ENCODE data around the gene CHSY3. TPM values are rescaled to one million over a fixed set of nuclear protein-coding genes. Genes with fewer than 3 reads are reported as not detected.

Gene CHSY3
- total RNA-seq, 1 donor from 2014 or later = 9.4 TPM

DNA sequence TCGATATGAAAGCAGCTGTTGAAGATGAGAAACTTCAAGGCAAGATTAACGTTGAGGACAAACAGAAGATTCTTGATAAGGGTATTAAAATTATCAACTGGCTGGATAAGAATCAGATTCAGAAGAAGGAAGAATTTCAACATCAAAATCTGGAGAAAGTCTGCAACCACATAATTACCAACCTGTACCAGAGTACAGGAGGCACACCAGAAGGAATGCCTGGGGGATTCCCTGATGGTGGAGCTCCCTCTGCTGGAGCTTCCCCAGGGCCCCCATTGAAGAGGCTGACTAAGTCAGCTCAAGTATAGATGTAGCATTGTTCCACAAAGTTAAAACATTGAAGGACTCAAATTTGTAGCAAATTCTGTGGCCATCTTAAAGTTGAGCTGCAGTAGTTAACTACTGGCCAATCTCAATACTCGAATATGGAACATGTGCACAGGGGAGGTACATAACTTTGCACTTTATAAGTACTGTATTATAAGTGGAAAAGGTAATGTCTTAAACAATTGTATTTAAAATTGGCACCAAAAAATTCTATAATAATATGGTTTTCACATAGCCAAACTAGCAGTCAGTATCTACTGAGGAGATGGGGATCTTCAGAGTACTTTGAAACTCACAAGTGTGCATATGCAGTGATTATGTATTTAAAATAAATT is 237.5 kb downstream of the CHSY3 start:
- Mint-ChIP-seq H3K36me3 (ENCODE audit: low read depth, unreplicated experiment) (no peaks in the 10 kb centered on the region), H3K4me3 (ENCODE audit: unreplicated experiment) (no peak overlapping the region), H3K27ac (ENCODE audit: unreplicated experiment) (no peak overlapping the region), H3K4me1 (ENCODE audit: low read depth, unreplicated experiment) (no peaks in the 10 kb centered on the region), H3K27me3 (ENCODE audit: low read depth, unreplicated experiment) (no peaks in the 10 kb centered on the region), H3K9me3 (ENCODE audit: unreplicated experiment) (no peaks in the 10 kb centered on the region)
- Histone ChIP-seq H3K36me3 (ENCODE audit: insufficient read depth, low read length) (no peaks in the 10 kb centered on the region), H3K27me3 (ENCODE audit: insufficient read depth, low read length) (no peaks in the 10 kb centered on the region), H3K9me3 (ENCODE audit: insufficient read depth, low read depth, low read length) (no peaks in the 10 kb centered on the region), H2AFZ (ENCODE audit: low read depth, low read length) (no peak overlapping the region), H3K4me3 (ENCODE audit: insufficient read depth, low read depth, low read length) (no peak overlapping the region), H3K4me2 (ENCODE audit: low read length) (no peak overlapping the region), H3K27ac (ENCODE audit: low read depth, low read length) (no peak overlapping the region), H4K20me1 (ENCODE audit: insufficient read depth, low read length) (no peaks in the 10 kb centered on the region), H3K9ac (ENCODE audit: low read length) (no peak overlapping the region), H3K79me2 (ENCODE audit: insufficient read depth, low read length) (no peaks in the 10 kb centered on the region), H3K4me1 (ENCODE audit: insufficient read depth, low read length) (peaks cover 6% of the 10 kb centered on the region)
- DNase-seq (ENCODE audit: low read depth) (no peak), FAIRE-seq (no peak)
- no peak for TF ChIP-seq EZH2 (IDR thresholded peaks at IDR 0.05; ENCODE audit: insufficient read depth, low read length)
- TF ChIP-seq, protein P1, sequence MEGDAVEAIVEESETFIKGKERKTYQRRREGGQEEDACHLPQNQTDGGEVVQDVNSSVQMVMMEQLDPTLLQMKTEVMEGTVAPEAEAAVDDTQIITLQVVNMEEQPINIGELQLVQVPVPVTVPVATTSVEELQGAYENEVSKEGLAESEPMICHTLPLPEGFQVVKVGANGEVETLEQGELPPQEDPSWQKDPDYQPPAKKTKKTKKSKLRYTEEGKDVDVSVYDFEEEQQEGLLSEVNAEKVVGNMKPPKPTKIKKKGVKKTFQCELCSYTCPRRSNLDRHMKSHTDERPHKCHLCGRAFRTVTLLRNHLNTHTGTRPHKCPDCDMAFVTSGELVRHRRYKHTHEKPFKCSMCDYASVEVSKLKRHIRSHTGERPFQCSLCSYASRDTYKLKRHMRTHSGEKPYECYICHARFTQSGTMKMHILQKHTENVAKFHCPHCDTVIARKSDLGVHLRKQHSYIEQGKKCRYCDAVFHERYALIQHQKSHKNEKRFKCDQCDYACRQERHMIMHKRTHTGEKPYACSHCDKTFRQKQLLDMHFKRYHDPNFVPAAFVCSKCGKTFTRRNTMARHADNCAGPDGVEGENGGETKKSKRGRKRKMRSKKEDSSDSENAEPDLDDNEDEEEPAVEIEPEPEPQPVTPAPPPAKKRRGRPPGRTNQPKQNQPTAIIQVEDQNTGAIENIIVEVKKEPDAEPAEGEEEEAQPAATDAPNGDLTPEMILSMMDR (IDR thresholded peaks at IDR 0.05; ENCODE audit: insufficient read depth, low read depth, low read length) = peak; percentile 57

DNA sequence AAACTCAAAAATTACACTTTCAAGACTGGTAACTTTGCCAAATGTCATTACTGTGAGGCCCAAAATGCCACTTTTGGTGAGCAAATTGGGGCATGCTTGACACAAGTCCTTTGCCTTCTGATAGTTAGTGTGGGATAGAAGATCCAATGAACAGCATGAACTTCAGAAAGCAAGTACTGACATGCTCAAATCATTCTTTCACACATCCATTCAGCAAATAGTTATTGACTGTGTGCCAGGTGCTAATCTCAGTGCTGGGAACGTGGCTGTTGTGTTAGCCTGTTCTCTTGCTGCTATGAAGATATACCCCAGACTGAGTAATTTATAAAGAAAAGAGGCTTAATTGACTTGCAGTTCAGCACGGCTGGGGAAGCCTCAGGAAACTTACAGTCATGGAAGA is 247.0 kb downstream of the CHSY3 start:
- Mint-ChIP-seq H3K27ac (ENCODE audit: unreplicated experiment) (no peak overlapping the region), H3K9me3 (ENCODE audit: unreplicated experiment) (peaks cover 3% of the 10 kb centered on the region), H3K4me3 (ENCODE audit: unreplicated experiment) (no peak overlapping the region), H3K36me3 (ENCODE audit: low read depth, unreplicated experiment) (peaks cover 2% of the 10 kb centered on the region), H3K4me1 (ENCODE audit: low read depth, unreplicated experiment) (no peaks in the 10 kb centered on the region), H3K27me3 (ENCODE audit: low read depth, unreplicated experiment) (no peaks in the 10 kb centered on the region)
- no peak overlapping the region for H3K4me3 ChIP-seq (ENCODE audit: insufficient read depth, low read depth, low read length)
- H2AFZ ChIP-seq (ENCODE audit: low read depth, low read length) = no peak overlapping the region
- FAIRE-seq (no peak), DNase-seq (ENCODE audit: low read depth) (no peak)
- no peaks in the 10 kb centered on the region for H3K79me2 ChIP-seq (ENCODE audit: insufficient read depth, low read length)
- TF ChIP-seq, protein P1 (IDR thresholded peaks at IDR 0.05; ENCODE audit: insufficient read depth, low read depth, low read length) = no peak
- no peak for TF ChIP-seq EZH2 (IDR thresholded peaks at IDR 0.05; ENCODE audit: insufficient read depth, low read length)
- H3K36me3 ChIP-seq (ENCODE audit: insufficient read depth, low read length) = no peaks in the 10 kb centered on the region
- no peak overlapping the region for H3K27ac ChIP-seq (ENCODE audit: low read depth, low read length)
- H3K9me3 ChIP-seq (ENCODE audit: insufficient read depth, low read depth, low read length) = no peaks in the 10 kb centered on the region
- H3K4me1 ChIP-seq (ENCODE audit: insufficient read depth, low read length) = no peaks in the 10 kb centered on the region
- H3K9ac ChIP-seq (ENCODE audit: low read length) = no peak overlapping the region
- H3K27me3 ChIP-seq (ENCODE audit: insufficient read depth, low read length) = no peaks in the 10 kb centered on the region
- no peak overlapping the region for H3K4me2 ChIP-seq (ENCODE audit: low read length)
- H4K20me1 ChIP-seq (ENCODE audit: insufficient read depth, low read length) = no peaks in the 10 kb centered on the region

DNA sequence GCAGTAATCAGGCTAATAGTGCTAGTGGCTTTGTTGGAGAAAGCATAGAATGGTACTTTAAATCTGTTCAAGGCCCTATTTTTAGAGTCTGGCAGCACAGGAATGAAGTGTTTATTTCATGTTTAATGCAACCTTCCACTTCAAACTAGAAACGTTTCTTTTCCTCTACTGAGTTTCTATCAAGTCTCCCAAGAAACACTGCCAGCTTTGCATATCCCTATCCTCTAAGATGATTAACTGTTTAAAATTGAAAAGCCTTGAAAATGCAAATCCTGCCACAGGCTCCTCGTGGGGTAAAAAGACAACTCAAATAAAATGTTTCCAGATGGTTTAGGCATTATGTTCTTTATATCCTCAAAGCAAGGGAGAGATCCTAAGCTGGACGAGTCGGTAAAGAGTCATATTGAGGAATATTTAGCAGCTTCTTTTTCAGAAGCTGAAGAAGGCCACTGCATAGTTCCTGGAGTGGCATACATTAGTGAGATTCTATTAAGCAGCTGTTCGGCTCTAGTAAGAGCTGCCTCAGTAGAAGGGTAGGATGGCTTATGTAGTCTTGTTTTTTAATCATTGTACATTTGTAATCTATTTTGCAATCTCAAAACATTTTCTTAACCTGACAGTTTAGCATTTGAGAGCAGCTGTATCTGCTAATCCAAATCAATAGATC is 251.2 kb downstream of the CHSY3 start:
- H3K4me3 Mint-ChIP-seq (ENCODE audit: unreplicated experiment) = no peak overlapping the region
- H3K27me3 Mint-ChIP-seq (ENCODE audit: low read depth, unreplicated experiment) = no peaks in the 10 kb centered on the region
- no peaks in the 10 kb centered on the region for H3K4me1 Mint-ChIP-seq (ENCODE audit: low read depth, unreplicated experiment)
- Histone ChIP-seq H3K4me2 (ENCODE audit: low read length) (no peak overlapping the region), H3K27me3 (ENCODE audit: insufficient read depth, low read length) (no peaks in the 10 kb centered on the region), H3K36me3 (ENCODE audit: insufficient read depth, low read length) (no peaks in the 10 kb centered on the region), H3K9me3 (ENCODE audit: insufficient read depth, low read depth, low read length) (no peaks in the 10 kb centered on the region), H2AFZ (ENCODE audit: low read depth, low read length) (no peak overlapping the region), H3K4me1 (ENCODE audit: insufficient read depth, low read length) (no peaks in the 10 kb centered on the region), H3K9ac (ENCODE audit: low read length) (no peak overlapping the region), H3K27ac (ENCODE audit: low read depth, low read length) (no peak overlapping the region), H3K4me3 (ENCODE audit: insufficient read depth, low read depth, low read length) (no peak overlapping the region), H4K20me1 (ENCODE audit: insufficient read depth, low read length) (no peaks in the 10 kb centered on the region), H3K79me2 (ENCODE audit: insufficient read depth, low read length) (no peaks in the 10 kb centered on the region)
- H3K27ac Mint-ChIP-seq (ENCODE audit: unreplicated experiment) = no peak overlapping the region
- no peak for FAIRE-seq
- DNase-seq (ENCODE audit: low read depth) = no peak
- no peaks in the 10 kb centered on the region for H3K9me3 Mint-ChIP-seq (ENCODE audit: unreplicated experiment)
- TF ChIP-seq EZH2 (IDR thresholded peaks at IDR 0.05; ENCODE audit: insufficient read depth, low read length) = no peak
- TF ChIP-seq, protein P1 (IDR thresholded peaks at IDR 0.05; ENCODE audit: insufficient read depth, low read depth, low read length) = no peak
- H3K36me3 Mint-ChIP-seq (ENCODE audit: low read depth, unreplicated experiment) = peaks cover 4% of the 10 kb centered on the region
